Endodermal cell (in vitro differentiated cells): ENCODE measurements around the gene GPSM1. TPM values are rescaled to one million over a fixed set of nuclear protein-coding genes. Genes with fewer than 3 reads are reported as not detected.

Experiments
- DNase-seq: peaks from one replicate; pipeline ENCODE4 v3.0.0-alpha.2; 2017
- H3K27ac ChIP-seq: 2 replicates; pipeline ENCODE4 v1.5.1; 2013; ENCODE audit warnings: mild to moderate bottlenecking, low read depth, low read length, moderate library complexity
- H3K27me3 ChIP-seq: 2 replicates; pipeline ENCODE4 v1.6.1; 2013; ENCODE audit warnings: mild to moderate bottlenecking, low read length, moderate library complexity; ENCODE audit not compliant: insufficient read depth, control insufficient read depth, poor library complexity, severe bottlenecking
- H3K36me3 ChIP-seq: 2 replicates; pipeline ENCODE4 v1.7.0; 2013; ENCODE audit warnings: mild to moderate bottlenecking, low read length, moderate library complexity; ENCODE audit not compliant: control insufficient read depth, insufficient read depth
- H3K4me1 ChIP-seq: one replicate; pipeline ENCODE4 v1.7.0; 2013; ENCODE audit warnings: low read length; ENCODE audit not compliant: control insufficient read depth, insufficient read depth
- H3K4me3 ChIP-seq: 2 replicates; pipeline ENCODE4 v1.5.1; 2013; ENCODE audit warnings: mild to moderate bottlenecking, low read length, moderate library complexity
- H3K9ac ChIP-seq: 2 replicates; pipeline ENCODE4 v1.6.1; 2013; ENCODE audit warnings: mild to moderate bottlenecking, low read length, moderate library complexity; ENCODE audit not compliant: poor library complexity, severe bottlenecking; ENCODE audit errors: extremely low read depth
- H3K9me3 ChIP-seq: 2 replicates; pipeline ENCODE4 v1.6.1; 2013; ENCODE audit warnings: mild to moderate bottlenecking, low read length, moderate library complexity; ENCODE audit not compliant: control insufficient read depth
- H3K27ac Mint-ChIP-seq: 2 replicates; pipeline ENCODE4 v1.8.0; 2020; ENCODE audit warnings: mixed read lengths
- H3K27me3 Mint-ChIP-seq: 2 replicates; pipeline ENCODE4 v1.8.0; 2021; ENCODE audit warnings: mild to moderate bottlenecking, mixed read lengths; ENCODE audit not compliant: insufficient read depth
- H3K36me3 Mint-ChIP-seq: 2 replicates; pipeline ENCODE4 v1.8.0; 2020; ENCODE audit warnings: low read depth, mixed read lengths
- H3K4me1 Mint-ChIP-seq: 2 replicates; pipeline ENCODE4 v1.8.0; 2020; ENCODE audit warnings: mixed read lengths
- H3K4me3 Mint-ChIP-seq: 2 replicates; pipeline ENCODE4 v1.8.0; 2020; ENCODE audit warnings: mild to moderate bottlenecking, moderate library complexity, mixed read lengths
- H3K9me3 Mint-ChIP-seq: 2 replicates; pipeline ENCODE4 v1.8.0; 2020; ENCODE audit warnings: mild to moderate bottlenecking, mixed read lengths
- WGBS, 2 experiments: methylation state at CpG; one replicate each; pipeline versions ENCODE4 v1.1.5 to v1.1.7; 2013; ENCODE audit warnings: missing lambda C conversion rate in 2 of 2, mixed read lengths in 1 of 2; ENCODE audit not compliant: insufficient coverage in 1 of 2, insufficient read length in 1 of 2; 5-methylcytosine and 5-hydroxymethylcytosine counted together
- total RNA-seq, 2 donors: library from RNA; stranded (reverse); fragmentation: NEBNext Ultra II Directional in 1 of 2; extraction: Animal tissue kit (Norgen Biotek cat#: 25700) in 1 of 2; gene quantifications; 2 replicates in 1 of 2; 3 replicates in 1 of 2; pipeline ENCODE4 v1.2.1, GENCODE V29; 2021
- TF ChIP-seq, protein P1 (sequence below): fragments of 200-600 bp; sonication (generic); conservative IDR thresholded peaks from 2 replicates; pipeline ENCODE4 v1.5.0; 2021; ENCODE audit warnings: antibody characterized with exemption, mild to moderate bottlenecking

The GPSM1 gene
- total RNA-seq, 2 donors from 2014 or later, result 37.2 to 38.6 TPM

DNA sequence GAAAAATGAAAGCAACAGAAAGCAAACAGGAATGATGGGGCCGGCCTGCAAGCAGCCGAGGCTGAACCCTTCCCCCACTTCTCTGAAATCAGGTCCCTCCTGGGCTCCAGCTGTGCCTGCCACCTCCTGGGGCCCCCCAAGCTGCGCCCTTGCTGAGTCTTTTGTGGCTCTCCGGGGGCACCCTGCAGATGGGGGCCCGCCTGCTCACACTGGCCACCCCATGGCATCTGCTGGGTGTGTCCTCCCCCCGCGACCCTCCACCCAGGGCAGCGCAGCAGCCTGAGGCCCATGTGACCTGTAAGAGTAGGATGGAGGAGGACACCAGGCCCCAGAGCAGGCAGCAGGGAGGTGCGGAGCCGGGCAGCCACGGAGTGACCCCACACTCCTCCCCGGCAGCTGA lies 5.7 kb downstream of the GPSM1 start:
- no peak overlapping the region for H3K4me3 Mint-ChIP-seq
- H3K36me3 Mint-ChIP-seq, result no peaks in the 10 kb centered on the region
- H3K36me3 ChIP-seq, result peaks cover 4% of the 10 kb centered on the region
- peaks cover 5% of the 10 kb centered on the region for H3K4me1 Mint-ChIP-seq
- no peak overlapping the region for H3K4me3 ChIP-seq
- no peak overlapping the region for H3K9ac ChIP-seq
- 90 to 95% methylated on average over 7 to 12 of the region's 12 CpGs for WGBS, 2 experiments
- no peaks in the 10 kb centered on the region for H3K27me3 ChIP-seq
- DNase-seq, result no peak
- no peaks in the 10 kb centered on the region for H3K9me3 Mint-ChIP-seq
- no peaks in the 10 kb centered on the region for H3K27me3 Mint-ChIP-seq
- TF ChIP-seq, protein P1, sequence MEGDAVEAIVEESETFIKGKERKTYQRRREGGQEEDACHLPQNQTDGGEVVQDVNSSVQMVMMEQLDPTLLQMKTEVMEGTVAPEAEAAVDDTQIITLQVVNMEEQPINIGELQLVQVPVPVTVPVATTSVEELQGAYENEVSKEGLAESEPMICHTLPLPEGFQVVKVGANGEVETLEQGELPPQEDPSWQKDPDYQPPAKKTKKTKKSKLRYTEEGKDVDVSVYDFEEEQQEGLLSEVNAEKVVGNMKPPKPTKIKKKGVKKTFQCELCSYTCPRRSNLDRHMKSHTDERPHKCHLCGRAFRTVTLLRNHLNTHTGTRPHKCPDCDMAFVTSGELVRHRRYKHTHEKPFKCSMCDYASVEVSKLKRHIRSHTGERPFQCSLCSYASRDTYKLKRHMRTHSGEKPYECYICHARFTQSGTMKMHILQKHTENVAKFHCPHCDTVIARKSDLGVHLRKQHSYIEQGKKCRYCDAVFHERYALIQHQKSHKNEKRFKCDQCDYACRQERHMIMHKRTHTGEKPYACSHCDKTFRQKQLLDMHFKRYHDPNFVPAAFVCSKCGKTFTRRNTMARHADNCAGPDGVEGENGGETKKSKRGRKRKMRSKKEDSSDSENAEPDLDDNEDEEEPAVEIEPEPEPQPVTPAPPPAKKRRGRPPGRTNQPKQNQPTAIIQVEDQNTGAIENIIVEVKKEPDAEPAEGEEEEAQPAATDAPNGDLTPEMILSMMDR, result no peak
- no peak overlapping the region for H3K27ac Mint-ChIP-seq
- H3K9me3 ChIP-seq, result no peaks in the 10 kb centered on the region
- peaks cover 6% of the 10 kb centered on the region for H3K4me1 ChIP-seq
- no peak overlapping the region for H3K27ac ChIP-seq

DNA sequence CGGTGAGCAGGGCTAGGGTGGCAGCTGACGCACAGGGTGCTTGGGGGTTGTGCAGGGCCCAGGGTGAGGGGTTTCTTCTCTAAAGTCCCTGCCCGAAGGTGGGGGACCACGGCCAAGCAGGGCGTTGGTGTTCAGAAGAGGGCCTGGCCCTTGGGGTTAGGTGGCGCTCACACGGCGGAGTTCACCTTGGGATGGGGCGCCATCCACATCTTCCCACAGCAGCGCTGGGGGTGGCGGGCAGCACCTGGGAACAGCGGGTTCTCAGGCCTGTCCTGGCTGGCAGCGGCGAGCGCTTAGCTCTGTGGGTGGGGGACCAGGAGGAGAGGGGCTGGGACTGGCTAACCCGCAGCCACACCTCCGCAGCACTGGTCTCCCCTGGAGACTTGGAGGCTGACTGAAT lies 6.1 kb downstream of the GPSM1 start:
- Mint-ChIP-seq H3K4me1 (peaks cover 4% of the 10 kb centered on the region), H3K4me3 (no peak overlapping the region), H3K36me3 (no peaks in the 10 kb centered on the region), H3K27me3 (no peaks in the 10 kb centered on the region), H3K27ac (no peak overlapping the region), H3K9me3 (no peaks in the 10 kb centered on the region)
- no peak overlapping the region for H3K4me3 ChIP-seq
- TF ChIP-seq, protein P1, result no peak
- H3K27ac ChIP-seq, result no peak overlapping the region
- H3K27me3 ChIP-seq, result no peaks in the 10 kb centered on the region
- DNase-seq, result no peak
- H3K9ac ChIP-seq, result no peak overlapping the region
- no peaks in the 10 kb centered on the region for H3K9me3 ChIP-seq
- peaks cover 6% of the 10 kb centered on the region for H3K4me1 ChIP-seq
- WGBS, 2 experiments, result 95 to 97% methylated on average over 5 to 17 of the region's 17 CpGs
- peaks cover 4% of the 10 kb centered on the region for H3K36me3 ChIP-seq

- no peak overlapping the region for H3K27ac Mint-ChIP-seq
- no peaks in the 10 kb centered on the region for H3K36me3 Mint-ChIP-seq
- H3K36me3 ChIP-seq, result peaks cover 4% of the 10 kb centered on the region
- H3K9me3 Mint-ChIP-seq, result no peaks in the 10 kb centered on the region
- no peak overlapping the region for H3K4me3 ChIP-seq
- H3K27ac ChIP-seq, result no peak overlapping the region
- H3K4me1 ChIP-seq, result no peaks in the 10 kb centered on the region
- H3K9ac ChIP-seq, result no peak overlapping the region
- H3K4me3 Mint-ChIP-seq, result no peak overlapping the region
- no peak for DNase-seq
- 93 to 97% methylated on average over 16 to 21 of the region's 21 CpGs for WGBS, 2 experiments
- no peaks in the 10 kb centered on the region for H3K27me3 Mint-ChIP-seq
- H3K4me1 Mint-ChIP-seq, result peaks cover 1% of the 10 kb centered on the region
- TF ChIP-seq, protein P1, result no peak
- no peaks in the 10 kb centered on the region for H3K27me3 ChIP-seq
- H3K9me3 ChIP-seq, result no peaks in the 10 kb centered on the region
Observed at GRCh38 chr9:136334541-136334940, 7.2 kb downstream of the GPSM1 start.
